Smooth muscle cell (in vitro differentiated cells): ENCODE results near the gene KMT2D. TPM values are rescaled to one million over a fixed set of nuclear protein-coding genes. Genes with fewer than 3 reads are reported as not detected.

Source experiments
- DNase-seq: peaks from one replicate; lab custom pipeline; 2025; ENCODE audit not compliant: unreplicated experiment; lab: John Stamatoyannopoulos, UW
- H2AFZ ChIP-seq: fragments of 200-600 bp; sonication (generic); 2 replicates; pipeline ENCODE4 v1.6.0; 2016; ENCODE audit warnings: antibody characterized with exemption, low read depth, mild to moderate bottlenecking
- H3F3A ChIP-seq: fragments of 200-600 bp; sonication (generic); 2 replicates; pipeline ENCODE4 v1.6.0; 2017; ENCODE audit warnings: antibody characterized with exemption, low read depth
- H3K27ac ChIP-seq: fragments of 200-600 bp; sonication (generic); 2 replicates; pipeline ENCODE4 v1.5.1; 2016; ENCODE audit warnings: low read depth, mild to moderate bottlenecking
- H3K27me3 ChIP-seq: fragments of 200-600 bp; sonication (generic); 2 replicates; pipeline ENCODE4 v1.6.1; 2016; ENCODE audit warnings: low read depth, mild to moderate bottlenecking
- H3K36me3 ChIP-seq: fragments of 200-600 bp; sonication (generic); 2 replicates; pipeline ENCODE4 v1.5.1; 2016; ENCODE audit warnings: low read depth
- H3K4me1 ChIP-seq: fragments of 200-600 bp; sonication (generic); 2 replicates; pipeline ENCODE4 v1.5.1; 2016; ENCODE audit warnings: low read depth
- H3K4me2 ChIP-seq: fragments of 200-600 bp; sonication (generic); 2 replicates; pipeline ENCODE4 v1.6.0; 2016; ENCODE audit warnings: mild to moderate bottlenecking
- H3K4me3 ChIP-seq: fragments of 200-600 bp; sonication (generic); 2 replicates; pipeline ENCODE4 v1.5.1; 2016; ENCODE audit warnings: mild to moderate bottlenecking
- H3K79me2 ChIP-seq: fragments of 200-600 bp; sonication (generic); 2 replicates; pipeline ENCODE4 v1.6.0; 2016; ENCODE audit warnings: low read depth, mild to moderate bottlenecking
- H3K9ac ChIP-seq: fragments of 200-600 bp; sonication (generic); 2 replicates; pipeline ENCODE4 v1.6.0; 2016; ENCODE audit warnings: low read depth
- H3K9me3 ChIP-seq: fragments of 200-600 bp; sonication (generic); replicated peaks from 2 replicates; pipeline ENCODE4 v1.5.1; 2016; ENCODE audit warnings: low read depth
- H4K20me1 ChIP-seq: fragments of 200-600 bp; sonication (generic); 2 replicates; pipeline ENCODE4 v1.6.0; 2016; ENCODE audit warnings: low read depth
- WGBS: methylation state at CpG from one replicate; pipeline ENCODE4 v1.1.7; 2016; ENCODE audit warnings: low lambda C conversion rate; 5-methylcytosine and 5-hydroxymethylcytosine counted together
- polyA plus RNA-seq: library from polyadenylated mRNA; unstranded; fragments of >200 nt; fragmentation: Nextera tagmentation; extraction: Ambion mirVana; gene quantifications from 2 replicates; pipeline ENCODE4 v1.2.1, GENCODE V29; 2016
- total RNA-seq: library from RNA; depleted of rRNA; stranded (reverse); fragments of >200 nt; gene quantifications from 2 replicates; pipeline ENCODE4 v1.2.3, GENCODE V29; 2014
- TF ChIP-seq, protein P1 (sequence below): fragments of 200-600 bp; sonication (generic); IDR thresholded peaks from 2 replicates; pipeline ENCODE4 v1.5.1; 2017; ENCODE audit warnings: borderline replicate concordance, mild to moderate bottlenecking, antibody characterized with exemption; ENCODE audit not compliant: insufficient read depth, poor library complexity, severe bottlenecking

Gene KMT2D
- total and polyA plus RNA-seq, 2 experiments from 2014 or later = 24.6 to 25.9 TPM

DNA sequence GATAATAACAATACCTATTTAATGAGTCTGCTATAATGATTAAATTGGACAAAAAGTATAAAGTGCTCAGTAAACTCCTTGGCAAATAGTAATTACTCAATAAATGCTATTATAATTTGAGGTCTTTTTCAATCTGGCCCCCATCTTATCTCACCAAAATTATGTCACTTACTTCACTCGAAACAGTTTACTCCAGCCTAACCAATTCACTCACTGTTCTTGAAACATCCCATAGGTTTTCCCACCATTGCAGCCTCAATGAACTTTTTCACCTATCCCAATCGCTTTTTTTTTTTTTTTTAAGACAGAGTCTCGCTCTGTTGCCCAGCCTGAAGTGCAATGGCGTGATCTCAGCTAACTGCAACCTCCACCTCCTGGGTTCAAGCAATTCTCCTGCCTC is 24.6 kb downstream of the KMT2D start:
- H3K27me3 ChIP-seq = no peaks in the 10 kb centered on the region
- TF ChIP-seq, protein P1, sequence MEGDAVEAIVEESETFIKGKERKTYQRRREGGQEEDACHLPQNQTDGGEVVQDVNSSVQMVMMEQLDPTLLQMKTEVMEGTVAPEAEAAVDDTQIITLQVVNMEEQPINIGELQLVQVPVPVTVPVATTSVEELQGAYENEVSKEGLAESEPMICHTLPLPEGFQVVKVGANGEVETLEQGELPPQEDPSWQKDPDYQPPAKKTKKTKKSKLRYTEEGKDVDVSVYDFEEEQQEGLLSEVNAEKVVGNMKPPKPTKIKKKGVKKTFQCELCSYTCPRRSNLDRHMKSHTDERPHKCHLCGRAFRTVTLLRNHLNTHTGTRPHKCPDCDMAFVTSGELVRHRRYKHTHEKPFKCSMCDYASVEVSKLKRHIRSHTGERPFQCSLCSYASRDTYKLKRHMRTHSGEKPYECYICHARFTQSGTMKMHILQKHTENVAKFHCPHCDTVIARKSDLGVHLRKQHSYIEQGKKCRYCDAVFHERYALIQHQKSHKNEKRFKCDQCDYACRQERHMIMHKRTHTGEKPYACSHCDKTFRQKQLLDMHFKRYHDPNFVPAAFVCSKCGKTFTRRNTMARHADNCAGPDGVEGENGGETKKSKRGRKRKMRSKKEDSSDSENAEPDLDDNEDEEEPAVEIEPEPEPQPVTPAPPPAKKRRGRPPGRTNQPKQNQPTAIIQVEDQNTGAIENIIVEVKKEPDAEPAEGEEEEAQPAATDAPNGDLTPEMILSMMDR = no peak
- peaks cover 8% of the 10 kb centered on the region for H3K36me3 ChIP-seq
- DNase-seq = no peak
- H4K20me1 ChIP-seq = peaks cover 39% of the 10 kb centered on the region
- H2AFZ ChIP-seq = no peak overlapping the region
- WGBS = 99% methylated on average over 4 of the region's 4 CpGs
- H3F3A ChIP-seq = no peaks in the 10 kb centered on the region
- no peaks in the 10 kb centered on the region for H3K9me3 ChIP-seq
- H3K4me2 ChIP-seq = no peak overlapping the region
- H3K4me3 ChIP-seq = no peak overlapping the region
- no peak overlapping the region for H3K27ac ChIP-seq
- peaks cover 6% of the 10 kb centered on the region for H3K79me2 ChIP-seq
- H3K9ac ChIP-seq = no peak overlapping the region
- no peaks in the 10 kb centered on the region for H3K4me1 ChIP-seq

DNA sequence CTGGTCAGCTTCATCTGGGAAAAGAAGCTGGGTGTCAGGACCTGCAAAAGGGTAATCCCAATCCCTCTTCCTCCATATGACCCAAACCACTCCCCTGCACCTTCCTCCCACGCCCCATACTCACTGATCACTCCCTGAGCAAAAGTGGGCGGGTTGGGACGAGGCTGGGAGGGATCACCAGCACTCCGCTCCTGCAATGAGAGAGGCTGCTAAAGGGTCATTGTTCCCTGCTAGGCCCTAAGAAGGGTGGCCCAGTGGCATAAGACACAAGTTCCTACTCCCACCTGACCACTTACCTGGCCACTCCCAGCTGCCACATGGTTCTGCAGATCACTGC is 26.3 kb downstream of the KMT2D start:
- 94% methylated on average over 4 of the region's 4 CpGs for WGBS
- Histone ChIP-seq H3K9me3 (no peaks in the 10 kb centered on the region), H3F3A (no peaks in the 10 kb centered on the region), H3K36me3 (peaks cover 8% of the 10 kb centered on the region), H3K79me2 (peaks cover 6% of the 10 kb centered on the region), H4K20me1 (peaks cover 39% of the 10 kb centered on the region), H3K9ac (no peak overlapping the region), H2AFZ (no peak overlapping the region), H3K27me3 (no peaks in the 10 kb centered on the region), H3K4me1 (no peaks in the 10 kb centered on the region), H3K4me2 (no peak overlapping the region), H3K27ac (no peak overlapping the region), H3K4me3 (no peak overlapping the region)
- DNase-seq = no peak
- TF ChIP-seq, protein P1 = no peak

- H3K4me3 ChIP-seq = no peak overlapping the region
- 98% methylated on average over 12 of the region's 12 CpGs for WGBS
- peaks cover 39% of the 10 kb centered on the region for H4K20me1 ChIP-seq
- no peak overlapping the region for H2AFZ ChIP-seq
- peaks cover 8% of the 10 kb centered on the region for H3K36me3 ChIP-seq
- no peaks in the 10 kb centered on the region for H3K4me1 ChIP-seq
- no peak overlapping the region for H3K4me2 ChIP-seq
- no peaks in the 10 kb centered on the region for H3K9me3 ChIP-seq
- no peak for DNase-seq
- no peaks in the 10 kb centered on the region for H3F3A ChIP-seq
- H3K27ac ChIP-seq = no peak overlapping the region
- H3K27me3 ChIP-seq = no peaks in the 10 kb centered on the region
- H3K79me2 ChIP-seq = peaks cover 6% of the 10 kb centered on the region
- TF ChIP-seq, protein P1 = no peak
- H3K9ac ChIP-seq = no peak overlapping the region
Observed at GRCh38 chr12:49033611-49034285, 26.8 kb downstream of the KMT2D start.

- no peak overlapping the region for H3K4me2 ChIP-seq
- no peaks in the 10 kb centered on the region for H3K27me3 ChIP-seq
- peaks cover 39% of the 10 kb centered on the region for H4K20me1 ChIP-seq
- H3F3A ChIP-seq = no peaks in the 10 kb centered on the region
- H3K9ac ChIP-seq = no peak overlapping the region
- H3K36me3 ChIP-seq = peaks cover 8% of the 10 kb centered on the region
- peaks cover 6% of the 10 kb centered on the region for H3K79me2 ChIP-seq
- H2AFZ ChIP-seq = no peak overlapping the region
- WGBS = 91% methylated on average over 3 of the region's 3 CpGs
- no peak for DNase-seq
- TF ChIP-seq, protein P1 = no peak
- H3K4me1 ChIP-seq = no peaks in the 10 kb centered on the region
- no peak overlapping the region for H3K27ac ChIP-seq
- H3K4me3 ChIP-seq = no peak overlapping the region
- no peaks in the 10 kb centered on the region for H3K9me3 ChIP-seq
Observed at GRCh38 chr12:49032679-49033447, 27.7 kb downstream of the KMT2D start.
